ENCODE data around the gene LBH. TPM values are rescaled to one million over a fixed set of nuclear protein-coding genes. Genes with fewer than 3 reads are reported as not detected.

Gene LBH
- total RNA-seq, 4 donors from 2014 or later = 120 to 1,007 (median 283) TPM

DNA sequence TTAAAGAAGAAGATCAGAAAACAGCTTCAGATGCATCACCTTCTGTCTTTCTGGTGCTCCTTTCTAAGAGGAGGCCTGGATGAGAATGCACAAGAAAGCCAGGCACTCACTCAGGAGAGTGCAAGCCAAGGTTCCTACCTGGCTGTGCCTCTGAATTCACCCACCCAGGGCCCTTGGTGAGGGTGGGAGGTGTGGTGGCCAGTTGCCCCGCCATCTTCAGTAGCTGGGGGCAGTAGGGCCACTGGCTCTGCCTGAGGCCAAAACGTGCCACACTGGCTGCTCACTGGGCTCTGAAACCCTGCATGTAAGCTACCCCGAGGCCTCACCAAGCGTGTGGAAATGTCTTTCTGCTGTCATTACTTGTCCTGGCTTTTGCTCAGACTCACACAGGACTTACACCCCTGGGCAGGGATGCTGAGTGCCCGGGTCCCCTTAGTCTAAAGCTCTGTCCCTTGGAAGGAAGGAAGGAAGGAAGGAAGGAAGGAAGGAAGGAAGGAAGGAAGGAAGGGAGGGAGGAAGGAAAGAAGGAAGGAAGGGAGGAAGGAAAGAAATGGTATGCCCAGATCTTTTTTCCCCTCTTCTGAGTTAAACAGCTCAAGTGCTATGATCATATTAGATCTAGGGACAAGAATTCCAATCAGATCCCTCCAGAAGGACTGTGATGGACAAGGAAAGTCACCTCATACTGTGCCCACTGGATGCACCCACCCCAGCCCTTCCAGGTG is 8.5 kb upstream of the LBH start:
- Histone ChIP-seq H3K4me1 (peaks cover 28 to 40% (median 31%) of the 10 kb centered on the region in 4 donors), H3K27me3 (no peaks in the 10 kb centered on the region), H3K9me3 (no peaks in the 10 kb centered on the region), H3K27ac (replicated peaks in 1 of 4) (no peak overlapping the region), H3K4me3 (no peak overlapping the region), H3K36me3 (no peaks in the 10 kb centered on the region)
- 98% methylated on average over 3 of the region's 5 CpGs for WGBS
- intact Hi-C loops (cut with DNase I) = loop anchor here (10.0 kb wide), 2 partner anchors 58 to 252 kb away; no protein-coding TSS in a partner anchor
- DNase-seq (ENCODE audit: extremely low spot score) = no peak
- TF ChIP-seq POLR2A (IDR thresholded peaks at IDR 0.05; ENCODE audit: low read depth) (no peak), EP300 (IDR thresholded peaks at IDR 0.05) (no peak), POLR2AphosphoS5 (IDR thresholded peaks at IDR 0.05) (no peak)
- TF ChIP-seq, protein P1, sequence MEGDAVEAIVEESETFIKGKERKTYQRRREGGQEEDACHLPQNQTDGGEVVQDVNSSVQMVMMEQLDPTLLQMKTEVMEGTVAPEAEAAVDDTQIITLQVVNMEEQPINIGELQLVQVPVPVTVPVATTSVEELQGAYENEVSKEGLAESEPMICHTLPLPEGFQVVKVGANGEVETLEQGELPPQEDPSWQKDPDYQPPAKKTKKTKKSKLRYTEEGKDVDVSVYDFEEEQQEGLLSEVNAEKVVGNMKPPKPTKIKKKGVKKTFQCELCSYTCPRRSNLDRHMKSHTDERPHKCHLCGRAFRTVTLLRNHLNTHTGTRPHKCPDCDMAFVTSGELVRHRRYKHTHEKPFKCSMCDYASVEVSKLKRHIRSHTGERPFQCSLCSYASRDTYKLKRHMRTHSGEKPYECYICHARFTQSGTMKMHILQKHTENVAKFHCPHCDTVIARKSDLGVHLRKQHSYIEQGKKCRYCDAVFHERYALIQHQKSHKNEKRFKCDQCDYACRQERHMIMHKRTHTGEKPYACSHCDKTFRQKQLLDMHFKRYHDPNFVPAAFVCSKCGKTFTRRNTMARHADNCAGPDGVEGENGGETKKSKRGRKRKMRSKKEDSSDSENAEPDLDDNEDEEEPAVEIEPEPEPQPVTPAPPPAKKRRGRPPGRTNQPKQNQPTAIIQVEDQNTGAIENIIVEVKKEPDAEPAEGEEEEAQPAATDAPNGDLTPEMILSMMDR (IDR thresholded peaks at IDR 0.05) = no peak

DNA sequence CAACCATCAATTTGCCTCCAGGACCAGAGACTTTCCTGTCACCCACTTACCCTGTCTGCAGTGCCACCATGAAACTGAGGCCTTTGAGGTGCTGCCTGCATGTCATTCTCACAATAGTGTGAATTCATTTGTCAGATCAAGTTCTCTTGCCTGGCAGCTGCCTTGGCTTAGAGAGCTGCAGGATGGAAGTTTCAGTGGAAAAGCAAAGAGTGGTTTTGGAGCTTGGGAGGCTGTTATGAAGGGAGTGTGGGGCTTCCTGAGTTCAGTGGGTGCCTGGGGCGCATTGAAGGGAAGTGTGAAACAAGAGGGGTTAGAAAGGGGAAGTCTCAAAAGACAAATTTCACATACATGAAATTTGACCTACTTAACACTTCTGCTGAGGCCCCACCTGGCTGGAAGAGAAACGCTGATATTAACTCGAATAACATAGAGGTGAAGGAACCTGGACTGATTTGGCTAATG is 7.9 kb upstream of the LBH start:
- Histone ChIP-seq H3K27ac (replicated peaks in 1 of 4) (no peak overlapping the region), H3K27me3 (no peaks in the 10 kb centered on the region), H3K4me1 (peaks cover 25 to 38% (median 28%) of the 10 kb centered on the region in 4 donors), H3K36me3 (no peaks in the 10 kb centered on the region), H3K4me3 (no peak overlapping the region), H3K9me3 (no peaks in the 10 kb centered on the region)
- DNase-seq (ENCODE audit: extremely low spot score) = no peak
- intact Hi-C loops (cut with DNase I) = loop anchor here (10.0 kb wide), 2 partner anchors 59 to 251 kb away; no protein-coding TSS in a partner anchor
- WGBS = 81% methylated on average over 3 of the region's 3 CpGs
- no peak for TF ChIP-seq POLR2AphosphoS5 (IDR thresholded peaks at IDR 0.05)
- TF ChIP-seq EP300 (IDR thresholded peaks at IDR 0.05) = no peak
- TF ChIP-seq, protein P1 (IDR thresholded peaks at IDR 0.05) = no peak
- TF ChIP-seq POLR2A (IDR thresholded peaks at IDR 0.05; ENCODE audit: low read depth) = no peak

DNA sequence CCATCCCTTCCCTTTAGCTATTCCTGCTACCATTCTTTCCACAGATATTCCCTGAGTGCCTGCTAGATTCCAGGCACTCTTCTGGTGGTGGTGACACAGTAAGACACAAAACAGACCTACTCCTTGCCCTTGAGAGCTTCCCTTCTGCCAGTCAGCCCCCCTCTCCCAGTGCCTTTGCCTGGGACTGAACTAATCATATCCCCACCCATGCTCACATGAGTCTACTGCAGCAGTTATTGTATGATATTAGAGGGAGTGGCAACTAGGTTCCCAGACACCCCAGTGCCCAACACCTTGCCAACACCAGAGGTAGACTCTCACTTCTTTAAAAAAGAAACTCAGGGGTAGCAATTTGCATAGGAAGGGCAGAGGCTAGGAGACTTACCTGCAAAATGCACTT is 7.2 kb upstream of the LBH start:
- H3K36me3 ChIP-seq = no peaks in the 10 kb centered on the region
- H3K4me1 ChIP-seq = peaks cover 25 to 38% (median 28%) of the 10 kb centered on the region in 4 donors
- peak overlapping the region in 3 of 4 donors; percentile 80 to 87 (median 83) for H3K27ac ChIP-seq (replicated peaks in 1 of 4)
- intact Hi-C loops (cut with DNase I) = loop anchor here (10.0 kb wide), 2 partner anchors 59 to 251 kb away; no protein-coding TSS in a partner anchor
- no peaks in the 10 kb centered on the region for H3K9me3 ChIP-seq
- no peaks in the 10 kb centered on the region for H3K27me3 ChIP-seq
- TF ChIP-seq, protein P1 (IDR thresholded peaks at IDR 0.05) = no peak
- no peak for TF ChIP-seq EP300 (IDR thresholded peaks at IDR 0.05)
- no peak for TF ChIP-seq POLR2A (IDR thresholded peaks at IDR 0.05; ENCODE audit: low read depth)
- no peak for TF ChIP-seq POLR2AphosphoS5 (IDR thresholded peaks at IDR 0.05)
- no peak overlapping the region for H3K4me3 ChIP-seq
- DNase-seq (ENCODE audit: extremely low spot score) = no peak

DNA sequence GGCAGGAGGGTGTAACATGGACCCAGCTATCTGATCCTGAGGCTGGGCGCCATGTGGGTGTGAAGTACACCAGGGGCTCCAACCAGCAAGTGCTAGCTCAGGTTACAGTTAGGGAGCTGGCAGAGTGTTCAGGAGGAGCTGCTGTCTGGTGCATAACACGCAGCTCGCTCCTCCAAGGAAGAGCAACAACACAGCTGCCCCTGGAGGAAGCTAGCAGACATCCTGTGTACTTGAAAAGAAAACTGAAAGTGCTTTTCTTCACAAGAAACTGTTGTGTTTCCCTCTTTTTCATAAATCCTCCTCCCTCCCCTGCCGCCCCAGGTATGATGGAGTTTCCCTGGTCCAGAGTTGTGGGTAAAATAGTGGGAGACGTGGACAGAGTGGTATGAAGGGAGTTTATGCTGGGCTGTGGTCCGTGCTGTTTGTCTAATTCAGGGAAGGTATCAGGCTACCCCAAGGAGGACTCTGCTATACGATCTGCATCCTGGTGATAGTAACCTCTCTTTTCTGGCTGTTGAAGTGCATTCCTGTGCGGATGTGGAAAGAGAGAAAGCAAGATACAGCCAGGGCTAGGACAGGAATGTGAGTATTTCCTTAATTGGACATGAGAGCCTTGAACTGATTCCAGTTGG is 6.1 kb upstream of the LBH start:
- DNase-seq (ENCODE audit: extremely low spot score) = no peak
- intact Hi-C loops (cut with DNase I) = loop anchor here (10.0 kb wide), 2 partner anchors 60 to 250 kb away; no protein-coding TSS in a partner anchor
- Histone ChIP-seq H3K36me3 (no peaks in the 10 kb centered on the region), H3K9me3 (no peaks in the 10 kb centered on the region), H3K4me1 (peaks cover 28 to 40% (median 29%) of the 10 kb centered on the region in 4 donors), H3K27me3 (no peaks in the 10 kb centered on the region), H3K27ac (replicated peaks in 1 of 4) (peak overlapping the region; percentile 80 to 87 (median 84)), H3K4me3 (peak overlapping the region; percentile 39 to 52 (median 44))
- WGBS = 21% methylated on average over 8 of the region's 8 CpGs
- no peak for TF ChIP-seq POLR2A (IDR thresholded peaks at IDR 0.05; ENCODE audit: low read depth)
- TF ChIP-seq EP300 (IDR thresholded peaks at IDR 0.05) = no peak
- TF ChIP-seq POLR2AphosphoS5 (IDR thresholded peaks at IDR 0.05) = peak; percentile 57 to 83
- TF ChIP-seq, protein P1 (IDR thresholded peaks at IDR 0.05) = peak in 1 of 3 experiments; percentile 11

Measured in esophagus muscularis mucosa (tissue), 4 donors.